Neural cell (in vitro differentiated cells): ENCODE data around the gene ARL4C.

Experiments
- EZH2 ChIP-seq: fragments of 200-600, 300-800 bp; shearing (Covaris generic), sonication (generic); IDR thresholded peaks from 2 replicates; pipeline ENCODE4 v1.6.1; 2014; ENCODE audit warnings: antibody characterized with exemption, low read length, borderline replicate concordance, mild to moderate bottlenecking; ENCODE audit not compliant: insufficient read depth, poor library complexity, severe bottlenecking
- POLR2AphosphoS5 ChIP-seq: IDR thresholded peaks from 2 replicates; pipeline ENCODE4 v1.6.1; 2012
- RAD21 ChIP-seq: fragments of 450-650 bp; conservative IDR thresholded peaks from 2 replicates; pipeline ENCODE4 v1.6.1; 2014; ENCODE audit warnings: antibody characterized with exemption, mild to moderate bottlenecking, moderate library complexity
- REST ChIP-seq: IDR thresholded peaks from 2 replicates; pipeline ENCODE4 v1.6.1; 2012; ENCODE audit warnings: borderline replicate concordance
- TAF1 ChIP-seq: IDR thresholded peaks from 2 replicates; pipeline ENCODE4 v1.6.1; 2012; ENCODE audit warnings: low read depth
- TF ChIP-seq, protein P1 (sequence below): fragments of 450-650 bp; IDR thresholded peaks from 2 replicates; pipeline ENCODE4 v1.5.1; 2014; ENCODE audit warnings: antibody characterized with exemption, mild to moderate bottlenecking, moderate library complexity; ENCODE audit not compliant: poor library complexity, severe bottlenecking

DNA sequence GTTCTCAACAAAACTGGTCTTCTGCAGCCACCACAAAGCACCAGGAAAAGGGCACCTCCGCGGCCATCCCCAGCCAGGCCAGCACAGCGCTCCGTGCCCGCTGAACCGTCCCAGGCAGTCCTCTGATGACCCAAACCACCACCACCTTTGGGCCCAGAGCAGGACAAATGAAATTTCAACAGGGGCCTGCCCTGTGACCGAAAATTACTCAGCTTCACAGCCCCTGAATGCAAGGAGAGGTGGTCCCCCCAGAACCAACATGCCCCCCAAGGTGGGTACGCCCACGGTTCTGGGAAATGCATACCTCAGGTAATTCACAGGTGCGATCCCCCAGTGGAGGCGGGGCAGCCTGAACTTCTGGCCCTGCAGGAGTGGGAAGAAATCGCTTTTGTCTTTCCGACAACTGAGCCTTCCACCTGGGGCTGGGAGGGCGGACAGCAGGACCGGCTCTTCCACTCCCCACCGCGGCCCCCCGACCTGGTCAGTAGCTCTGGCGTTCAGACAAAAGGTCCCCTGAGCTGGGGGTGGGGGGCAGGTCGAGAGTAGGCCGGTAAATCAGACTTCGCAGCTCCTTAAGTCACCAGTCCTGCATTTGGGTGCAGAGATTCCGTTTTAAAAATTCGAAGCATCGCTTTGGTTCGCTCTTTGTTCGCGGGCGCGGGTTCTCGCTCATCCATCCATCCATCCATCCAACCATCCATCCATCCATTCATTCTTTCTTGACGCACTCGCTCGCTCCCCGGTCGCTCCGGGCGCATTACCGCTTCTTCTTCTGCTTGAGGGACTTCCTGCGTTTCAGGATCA is 1.4 kb downstream of the ARL4C start:
- TF ChIP-seq, protein P1, sequence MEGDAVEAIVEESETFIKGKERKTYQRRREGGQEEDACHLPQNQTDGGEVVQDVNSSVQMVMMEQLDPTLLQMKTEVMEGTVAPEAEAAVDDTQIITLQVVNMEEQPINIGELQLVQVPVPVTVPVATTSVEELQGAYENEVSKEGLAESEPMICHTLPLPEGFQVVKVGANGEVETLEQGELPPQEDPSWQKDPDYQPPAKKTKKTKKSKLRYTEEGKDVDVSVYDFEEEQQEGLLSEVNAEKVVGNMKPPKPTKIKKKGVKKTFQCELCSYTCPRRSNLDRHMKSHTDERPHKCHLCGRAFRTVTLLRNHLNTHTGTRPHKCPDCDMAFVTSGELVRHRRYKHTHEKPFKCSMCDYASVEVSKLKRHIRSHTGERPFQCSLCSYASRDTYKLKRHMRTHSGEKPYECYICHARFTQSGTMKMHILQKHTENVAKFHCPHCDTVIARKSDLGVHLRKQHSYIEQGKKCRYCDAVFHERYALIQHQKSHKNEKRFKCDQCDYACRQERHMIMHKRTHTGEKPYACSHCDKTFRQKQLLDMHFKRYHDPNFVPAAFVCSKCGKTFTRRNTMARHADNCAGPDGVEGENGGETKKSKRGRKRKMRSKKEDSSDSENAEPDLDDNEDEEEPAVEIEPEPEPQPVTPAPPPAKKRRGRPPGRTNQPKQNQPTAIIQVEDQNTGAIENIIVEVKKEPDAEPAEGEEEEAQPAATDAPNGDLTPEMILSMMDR: no peak
- peak; percentile 64 for TF ChIP-seq TAF1
- TF ChIP-seq POLR2AphosphoS5: no peak
- TF ChIP-seq EZH2: no peak
- TF ChIP-seq RAD21: no peak
- no peak for TF ChIP-seq REST
